ENCODE results near the gene RBM19. TPM values are rescaled to one million over a fixed set of nuclear protein-coding genes. Genes with fewer than 3 reads are reported as not detected.

Gene RBM19
- total and polyA plus RNA-seq, 2 of the 4 experiments (the other 2 are of a cell fraction) = 18.7 to 19.2 TPM

- Histone ChIP-seq H2AFZ (replicated peaks; ENCODE audit: low read length, poor library complexity) (no peak overlapping the region), H3K9ac (ENCODE audit: low read depth, low read length) (no peak overlapping the region), H3K9me1 (ENCODE audit: insufficient read depth, low read length) (peaks cover 2% of the 10 kb centered on the region; the same call in 1 of the 2 replicates), H3K4me1 (ENCODE audit: control insufficient read depth, insufficient read depth, low read length) (no peaks in the 10 kb centered on the region), H2BK5ac (ENCODE audit: low read depth, low read length, poor library complexity, severe bottlenecking) (no peak overlapping the region), H2BK120ac (ENCODE audit: low read depth, low read length) (no peak overlapping the region), H3K14ac (replicated peaks; ENCODE audit: low read depth, low read length) (no peak overlapping the region), H3K9me3 (ENCODE audit: control insufficient read depth, insufficient read depth, low read length) (no peaks in the 10 kb centered on the region), H2BK20ac (ENCODE audit: low read depth, low read length) (no peak overlapping the region), H3K4ac (ENCODE audit: low read depth, low read length) (no peak overlapping the region), H3K18ac (ENCODE audit: low read depth, low read length) (no peak overlapping the region), H3K27ac (ENCODE audit: insufficient read depth, low read length) (no peak overlapping the region), H3K4me3 (ENCODE audit: insufficient read depth, low read depth, low read length) (no peak overlapping the region), H3K23ac (ENCODE audit: low read depth, low read length) (no peak overlapping the region), H4K91ac (ENCODE audit: insufficient read depth, low read depth, low read length) (no peak overlapping the region), H3K27me3 (ENCODE audit: control insufficient read depth, insufficient read depth, low read length) (no peaks in the 10 kb centered on the region), H4K5ac (ENCODE audit: low read depth, low read length) (no peak overlapping the region), H3K56ac (ENCODE audit: extremely low read depth, insufficient read depth, low read length) (no peak overlapping the region), H4K20me1 (ENCODE audit: insufficient read depth, low read length) (no peaks in the 10 kb centered on the region), H2BK15ac (ENCODE audit: low read depth, low read length) (no peak overlapping the region), H3K36me3 (ENCODE audit: control insufficient read depth, insufficient read depth, low read length) (no peaks in the 10 kb centered on the region; the same call in none of the 2 replicates), H2AK9ac (replicated peaks; ENCODE audit: low read depth, low read length, poor library complexity) (no peak overlapping the region), H3K4me2 (ENCODE audit: low read depth, low read length) (no peak overlapping the region), H4K8ac (ENCODE audit: low read depth in 2 of 2, low read length in 2 of 2) (no peak overlapping the region), H3K79me1 (ENCODE audit: low read depth in 1 of 2, low read length in 2 of 2) (no peaks in the 10 kb centered on the region), H2AK5ac (ENCODE audit: low read depth, low read length) (no peak overlapping the region)
- CTCF ChIA-PET = no interaction called here
- ATAC-seq (ENCODE audit: low read depth) (no peak), DNase-seq (no peak)
- TF ChIP-seq NFE2L2 (IDR thresholded peaks at IDR 0.05; ENCODE audit: low read depth, low read length) (no peak), CTCF (conservative IDR thresholded peaks at IDR 0.05; ENCODE audit: low read depth, low read length) (no peak), CEBPB (IDR thresholded peaks at IDR 0.05; ENCODE audit: low read depth, low read length) (no peak), BHLHE40 (IDR thresholded peaks at IDR 0.05; ENCODE audit: low read depth, low read length) (no peak), MAFK (IDR thresholded peaks at IDR 0.05; ENCODE audit: low read depth, low read length) (no peak), SMC3 (IDR thresholded peaks at IDR 0.05; ENCODE audit: low read depth, low read length) (no peak), POLR2A (IDR thresholded peaks at IDR 0.05; ENCODE audit: low read depth, low read length) (no peak), RAD21 (IDR thresholded peaks at IDR 0.05; ENCODE audit: low read length) (no peak), RCOR1 (IDR thresholded peaks at IDR 0.05; ENCODE audit: insufficient replicate concordance, low read length) (no peak), RFX5 (IDR thresholded peaks at IDR 0.05; ENCODE audit: low read depth, low read length) (no peak), USF2 (IDR thresholded peaks at IDR 0.05; ENCODE audit: low read depth, low read length) (no peak), FOS (IDR thresholded peaks at IDR 0.05; ENCODE audit: low read depth, low read length) (no peak), CHD1 (IDR thresholded peaks at IDR 0.05; ENCODE audit: low read depth, low read length) (no peak), ELK1 (IDR thresholded peaks at IDR 0.05; ENCODE audit: borderline replicate concordance, low read depth, low read length) (no peak), MXI1 (IDR thresholded peaks at IDR 0.05; ENCODE audit: borderline replicate concordance, low read depth, low read length) (no peak), MAZ (IDR thresholded peaks at IDR 0.05; ENCODE audit: borderline replicate concordance, low read depth, low read length) (no peak)
- intact Hi-C loops (cut with micrococcal nuclease) (no loop called here), dilution Hi-C loops (cut with HindIII; ENCODE audit: low sequenced_read_pairs, unreplicated experiment) (no loop called here), in situ Hi-C loops (cut with MboI; ENCODE audit: low sequenced_read_pairs) (no loop called here)
- BruUV-seq (replicated peaks) = no TSS peak
- POLR2A ChIA-PET (ENCODE audit: unreplicated experiment) = no interaction called here
- no CpG with 5 or more reads among the region's 4 CpGs for WGBS, 2 experiments (ENCODE audit: extremely low coverage in 2 of 2, insufficient read length in 1 of 2)
These were observed 69.3 kb downstream of the RBM19 start for GRCh38 chr12:113896841-113897240.
